MV-4-11 (cell line): ENCODE measurements around the gene LPP.
A peak's percentile ranks its signal among the peaks of the same experiment; 100 is the strongest.

Source experiments
- DNase-seq: peaks from one replicate; lab custom pipeline; 2025; lab: John Stamatoyannopoulos, UW

LPP gene

DNA sequence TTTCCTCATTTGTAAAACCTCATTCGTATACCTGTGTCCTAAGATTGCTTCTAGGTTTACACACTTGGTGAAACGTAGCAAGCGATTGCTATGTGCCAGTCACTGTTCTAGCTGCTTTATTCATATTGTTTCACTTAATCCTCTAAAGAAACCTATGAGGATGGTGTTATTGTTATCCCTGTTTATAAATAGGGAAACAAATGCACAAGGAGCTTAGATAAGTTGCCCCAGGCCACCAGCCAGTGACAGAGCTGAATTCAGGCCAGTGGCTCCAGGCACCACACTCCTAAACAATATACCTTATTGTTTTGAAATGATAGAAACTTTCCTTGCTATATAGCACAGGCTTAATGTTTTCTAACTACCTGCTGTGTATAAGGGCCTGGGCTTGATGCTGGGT, 44.0 kb downstream of the LPP start:
- no peak for DNase-seq

- DNase-seq: no peak
These were observed 44.9 kb downstream of the LPP start for GRCh38 chr3:188198760-188199327.

GRCh38 chr3:188199386-188199785, 45.4 kb downstream of the LPP start:
- DNase-seq: no peak

- peak; percentile 60 for DNase-seq
These were observed 46.5 kb downstream of the LPP start for GRCh38 chr3:188200481-188200880.

- no peak for DNase-seq
These were observed 48.6 kb downstream of the LPP start for GRCh38 chr3:188202358-188203138.

DNA sequence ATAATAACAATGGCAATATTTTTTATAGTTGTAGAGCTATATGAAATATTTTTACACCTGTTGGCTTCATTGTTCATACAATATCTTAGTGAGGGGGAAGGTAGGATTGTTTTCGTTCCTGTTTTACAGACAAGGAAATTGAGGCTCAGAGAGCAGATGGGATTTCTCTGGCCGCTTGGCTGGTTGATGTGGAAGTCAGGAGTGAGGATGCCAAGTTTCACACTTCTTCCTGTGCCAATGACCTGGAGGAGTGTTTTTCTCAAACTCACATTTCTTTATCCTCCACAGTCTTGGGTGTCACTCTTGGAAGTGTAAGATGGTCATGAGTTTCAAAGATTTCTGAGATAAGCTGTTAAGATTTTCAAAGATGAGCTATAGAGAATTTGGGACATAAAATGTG, 50.6 kb downstream of the LPP start:
- no peak for DNase-seq

DNA sequence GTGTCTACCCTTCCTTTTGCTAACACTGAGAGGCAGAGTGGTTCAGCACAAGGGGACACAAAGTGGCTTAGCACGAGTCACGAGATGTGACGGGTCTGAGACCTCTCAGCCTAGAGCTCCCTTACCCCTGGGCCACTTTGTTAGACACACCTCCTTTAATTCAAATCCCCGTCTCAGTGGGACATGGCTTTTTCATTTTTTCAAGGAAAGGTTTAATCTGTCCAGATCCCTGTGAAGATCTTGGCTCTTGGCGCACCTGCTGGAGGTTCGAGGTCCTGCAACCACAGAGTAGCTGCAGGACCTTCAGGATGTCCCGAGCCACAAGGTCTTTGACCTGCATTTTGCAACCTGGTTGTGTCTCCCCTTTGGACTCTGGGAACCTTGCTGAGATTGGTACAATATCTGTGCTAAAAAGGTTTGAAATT, 52.0 kb downstream of the LPP start:
- DNase-seq: no peak

DNA sequence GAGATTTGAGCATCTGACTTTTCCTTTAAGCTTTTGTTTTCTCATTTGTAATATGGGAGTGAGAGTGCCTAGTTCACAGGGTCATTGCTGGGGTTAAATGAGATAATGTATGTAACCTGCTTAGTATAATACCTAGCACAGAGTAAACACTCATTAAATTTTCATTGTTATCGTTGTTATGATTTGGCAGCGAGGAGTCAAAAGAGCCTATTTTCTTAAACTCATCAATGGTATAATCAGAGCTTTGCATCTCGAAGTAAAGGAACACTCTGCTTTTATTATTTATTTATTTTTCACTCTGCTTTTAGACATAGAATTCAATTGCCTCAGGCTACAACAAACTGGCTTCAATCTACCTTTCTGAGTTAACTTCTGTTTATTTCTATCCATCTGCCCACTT, 52.8 kb downstream of the LPP start:
- DNase-seq: no peak

GRCh38 chr3:188207941-188208515, 54.1 kb downstream of the LPP start:
- DNase-seq: no peak

GRCh38 chr3:188208516-188208981, 54.6 kb downstream of the LPP start:
- DNase-seq: no peak

GRCh38 chr3:188209034-188209433, 55.1 kb downstream of the LPP start:
- no peak for DNase-seq

GRCh38 chr3:188209740-188210139, 55.8 kb downstream of the LPP start:
- no peak for DNase-seq

- DNase-seq: no peak
These were observed 57.5 kb downstream of the LPP start for GRCh38 chr3:188211476-188211875.

DNA sequence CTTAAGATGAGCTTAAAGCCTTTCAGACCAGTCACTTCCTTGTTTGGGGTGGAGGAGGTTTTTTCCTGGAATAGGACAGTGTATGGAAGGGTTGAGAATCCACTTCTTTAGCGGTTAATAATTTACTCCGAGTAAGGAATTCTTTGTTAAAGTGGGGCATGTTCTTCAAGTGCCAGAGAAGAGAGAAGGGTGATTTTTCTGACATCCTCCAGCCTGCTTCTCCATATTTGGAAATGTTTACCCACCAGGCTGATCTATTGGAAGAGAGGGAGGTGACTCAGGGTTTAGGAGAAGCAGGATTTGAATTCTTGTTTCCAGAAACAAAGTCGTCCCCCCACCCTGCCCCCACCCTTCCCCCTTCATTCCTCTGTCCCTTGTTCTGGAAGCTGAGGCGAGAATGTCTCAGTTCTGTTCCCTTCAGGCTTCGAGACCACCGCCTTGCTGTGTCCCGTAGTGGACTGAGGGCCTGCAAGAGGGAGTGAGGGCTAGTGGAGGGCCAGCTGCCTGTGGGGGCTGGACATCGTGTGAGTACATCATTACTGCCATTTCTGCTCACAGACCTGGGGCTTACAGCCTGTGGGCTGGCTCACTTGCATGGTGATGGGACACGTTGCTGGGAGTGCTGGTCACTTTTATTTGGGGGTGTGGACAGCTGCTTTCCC, 58.5 kb downstream of the LPP start:
- no peak for DNase-seq

- peak; percentile 86 for DNase-seq
These were observed 60.5 kb downstream of the LPP start for GRCh38 chr3:188214442-188214841.

DNA sequence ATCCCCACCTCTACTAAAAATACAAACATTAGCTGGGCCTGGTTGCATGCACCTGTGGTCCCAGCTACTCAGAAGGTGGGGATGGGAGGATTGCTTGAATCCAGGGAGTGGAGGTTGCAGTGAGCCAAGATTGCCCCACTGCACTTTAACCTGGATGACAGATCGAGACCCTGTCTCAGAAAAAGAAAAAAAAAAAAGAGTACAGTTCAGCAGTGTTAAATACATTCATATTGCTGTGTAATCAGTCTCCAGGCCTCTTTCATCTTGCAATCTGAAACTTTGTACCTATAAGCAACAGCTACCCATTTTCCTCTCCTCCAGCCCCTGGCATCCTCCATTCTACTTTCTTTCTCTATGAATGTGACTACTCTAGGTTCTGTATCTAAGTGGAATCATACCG, 61.2 kb downstream of the LPP start:
- no peak for DNase-seq

DNA sequence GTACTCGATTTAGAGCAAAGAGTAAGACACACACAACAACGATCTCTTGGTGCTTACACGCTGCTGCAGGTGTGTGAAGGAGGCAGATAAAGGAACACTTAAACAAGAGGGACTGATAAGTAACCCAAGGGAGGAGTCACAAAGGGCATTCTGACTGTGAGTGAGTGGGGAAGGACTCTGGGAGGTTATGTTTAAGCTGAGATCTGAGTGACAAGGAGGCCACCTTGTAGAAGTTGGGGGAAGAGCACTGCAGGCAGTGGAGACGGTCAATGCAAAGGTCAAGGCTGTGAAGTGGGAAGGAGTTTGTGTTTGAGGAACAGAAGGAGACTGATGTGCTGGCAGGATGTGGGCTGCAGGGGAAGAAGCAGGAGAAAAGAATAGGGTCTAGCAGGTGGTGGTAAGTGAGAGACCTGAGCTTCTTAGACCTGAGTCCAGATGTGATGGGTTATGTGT, 63.1 kb downstream of the LPP start:
- no peak for DNase-seq

DNA sequence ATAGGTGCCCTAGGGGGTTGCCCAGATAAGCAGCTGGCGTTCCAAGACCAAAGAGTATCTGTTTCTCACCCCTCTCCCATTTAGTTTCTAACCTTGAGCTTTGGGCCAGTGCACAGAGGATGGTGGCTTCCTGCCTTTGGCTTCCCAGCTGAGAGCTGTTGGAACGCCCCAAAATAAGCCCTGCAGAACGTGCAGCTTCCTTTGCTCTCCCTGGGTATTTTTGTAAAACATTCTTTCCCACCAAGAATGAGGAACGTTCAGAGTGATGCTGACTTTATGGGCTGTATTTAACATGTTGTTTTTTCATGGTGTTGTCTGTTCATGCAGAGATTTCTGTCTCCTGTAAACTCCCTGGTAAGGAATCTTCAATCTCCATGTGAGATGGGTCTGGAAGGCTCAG, 63.8 kb downstream of the LPP start:
- DNase-seq: no peak

- DNase-seq: no peak
These were observed 64.6 kb downstream of the LPP start for GRCh38 chr3:188218603-188219002.

DNA sequence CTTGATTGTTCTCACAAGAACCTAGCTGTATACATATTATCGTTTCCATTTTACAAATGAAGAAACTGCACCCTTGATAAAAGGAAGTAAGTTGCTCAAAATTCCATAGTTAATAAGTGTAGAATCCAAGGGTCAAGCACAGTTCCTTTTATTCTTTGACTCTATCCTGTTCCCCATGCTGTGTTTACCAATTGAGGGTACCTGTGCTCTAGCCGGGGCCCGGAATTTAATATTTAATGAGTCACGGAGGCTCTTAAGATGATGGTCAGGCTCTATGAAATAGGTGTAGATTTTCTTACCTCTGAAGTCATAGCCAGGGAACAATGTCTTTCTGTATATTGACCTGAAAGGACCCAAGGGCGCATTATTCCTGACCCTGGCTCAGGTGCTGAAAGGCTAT, 65.2 kb downstream of the LPP start:
- no peak for DNase-seq

GRCh38 chr3:188220097-188220788, 66.3 kb downstream of the LPP start:
- DNase-seq: no peak
